ENCODE measurements around the gene ANKRD22.
A peak's percentile ranks its signal among the peaks of the same experiment; 100 is the strongest.

Gene ANKRD22

DNA sequence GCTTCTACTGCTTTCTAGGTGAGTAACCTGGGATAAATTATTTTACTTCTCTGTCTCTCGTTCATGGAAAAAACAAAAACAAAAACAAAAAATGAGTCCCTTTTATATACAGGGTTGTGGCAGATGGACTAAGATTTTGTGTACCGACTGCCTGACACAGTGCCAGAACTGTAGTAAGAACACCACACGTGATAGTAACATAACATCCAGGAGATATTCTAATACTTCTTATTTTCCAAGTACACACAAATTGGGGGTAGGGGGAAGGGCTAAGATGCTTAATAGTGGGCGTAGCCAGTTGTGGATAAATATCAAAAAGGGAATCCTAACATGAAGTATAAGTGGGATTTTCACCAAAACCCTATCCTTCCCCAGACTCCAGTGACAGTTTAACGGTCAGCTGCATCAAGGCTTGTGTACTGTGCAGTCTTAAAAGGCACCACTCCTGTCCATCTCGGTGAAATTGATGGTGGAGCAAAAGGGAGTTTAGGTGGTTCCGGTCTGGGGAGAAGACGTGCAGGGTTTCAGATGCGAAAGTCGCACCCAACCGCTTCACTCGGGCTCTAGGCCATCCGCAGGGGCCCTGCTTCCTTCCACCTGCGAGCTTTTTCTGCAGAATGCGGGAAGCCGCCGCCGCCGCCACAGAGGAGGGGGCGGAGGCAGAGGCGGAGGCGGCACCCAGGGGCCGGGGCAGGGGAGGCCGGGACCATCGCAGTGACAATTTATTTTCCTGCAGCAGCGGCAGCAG, 28.1 kb upstream of the ANKRD22 start, which contains the start of gene STAMBPL1:
Gene STAMBPL1, plus strand, starts transcription at position 712 of the 748 bp plus-strand sequence. CDS start 21,464 bp downstream, outside the sequence.
- peak in 1 of 2 donors; percentile 56 for DNase-seq (ENCODE audit: low read depth in 1 of 2, low spot score in 1 of 2)

DNA sequence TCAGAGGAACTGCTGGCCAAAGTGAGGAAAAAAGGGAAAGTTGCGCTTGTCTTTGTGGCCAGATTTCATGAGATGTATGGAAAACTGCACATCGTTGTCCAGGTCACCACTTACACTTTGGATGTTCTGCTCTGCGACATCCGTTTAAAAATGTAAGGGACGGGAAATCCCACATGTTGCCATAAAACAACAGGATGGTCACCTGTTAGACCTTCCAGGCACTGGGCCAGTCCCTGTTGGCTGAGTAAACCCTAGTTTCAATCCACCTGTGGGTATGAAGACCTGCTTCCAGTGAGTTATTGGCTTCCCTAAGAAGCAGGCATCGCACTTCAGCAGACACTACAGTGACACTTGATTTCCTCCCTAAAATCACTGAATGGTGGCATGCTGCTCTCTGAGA, 25.7 kb upstream of the ANKRD22 start:
- DNase-seq (ENCODE audit: low read depth in 1 of 2, low spot score in 1 of 2): no peak

DNA sequence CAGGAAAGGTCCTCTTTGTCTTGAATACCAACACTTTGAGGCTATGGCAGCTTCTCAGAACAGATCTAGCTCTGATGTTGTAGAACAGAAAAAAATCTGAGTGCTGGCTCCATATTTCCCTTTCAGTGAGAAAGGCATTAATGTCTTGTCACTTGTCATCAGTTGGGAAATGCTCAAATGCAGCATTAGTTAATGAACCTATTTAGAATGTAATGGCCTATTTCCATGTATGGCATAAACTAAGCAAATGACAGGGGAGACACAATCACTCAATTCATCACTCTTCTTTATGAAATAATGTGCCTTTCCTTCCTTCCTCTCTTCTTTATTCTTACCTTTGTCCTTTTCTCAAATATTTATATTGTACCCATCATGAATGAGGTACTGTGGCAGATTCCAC, 23.4 kb upstream of the ANKRD22 start:
- no peak for DNase-seq (ENCODE audit: low read depth in 1 of 2, low spot score in 1 of 2)

DNA sequence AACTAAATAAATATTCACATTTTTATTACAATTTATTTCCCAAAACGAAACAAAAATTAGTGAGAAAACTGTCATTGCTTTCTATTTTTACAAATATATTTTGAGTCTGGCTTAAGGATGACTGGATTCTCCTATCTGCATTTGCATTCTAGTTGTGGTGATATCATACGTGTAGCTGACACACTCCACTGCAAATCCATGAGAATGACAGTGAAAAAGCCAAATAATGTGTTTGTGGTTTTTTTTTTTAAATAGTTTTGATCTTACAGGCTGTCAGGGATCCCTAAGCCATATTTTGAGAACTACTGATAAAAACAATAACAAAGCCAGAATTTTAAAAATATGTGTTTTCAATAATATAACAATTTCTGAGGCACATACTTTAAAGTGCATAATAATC, 22.6 kb upstream of the ANKRD22 start:
- no peak for DNase-seq (ENCODE audit: low read depth in 1 of 2, low spot score in 1 of 2)

DNA sequence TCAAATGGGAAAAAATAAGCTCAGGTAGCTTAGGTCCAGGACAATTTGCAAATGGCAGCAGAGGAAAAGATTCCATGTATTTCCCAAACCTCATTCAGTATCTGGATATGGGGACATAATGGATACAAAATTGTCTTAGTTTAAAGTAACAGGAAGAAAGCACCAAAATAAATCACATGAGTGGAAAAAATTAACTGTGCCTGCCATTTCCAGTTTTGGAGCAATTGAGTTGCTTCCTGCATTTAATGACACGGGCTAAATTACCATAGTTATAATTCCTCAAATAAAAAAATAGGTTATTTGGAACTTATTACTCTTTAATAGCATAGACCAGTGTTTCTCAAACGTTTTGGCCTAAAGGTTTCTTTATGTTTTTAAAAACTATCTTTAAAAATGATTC, 22.1 kb upstream of the ANKRD22 start:
- no peak for DNase-seq (ENCODE audit: low read depth in 1 of 2, low spot score in 1 of 2)

DNA sequence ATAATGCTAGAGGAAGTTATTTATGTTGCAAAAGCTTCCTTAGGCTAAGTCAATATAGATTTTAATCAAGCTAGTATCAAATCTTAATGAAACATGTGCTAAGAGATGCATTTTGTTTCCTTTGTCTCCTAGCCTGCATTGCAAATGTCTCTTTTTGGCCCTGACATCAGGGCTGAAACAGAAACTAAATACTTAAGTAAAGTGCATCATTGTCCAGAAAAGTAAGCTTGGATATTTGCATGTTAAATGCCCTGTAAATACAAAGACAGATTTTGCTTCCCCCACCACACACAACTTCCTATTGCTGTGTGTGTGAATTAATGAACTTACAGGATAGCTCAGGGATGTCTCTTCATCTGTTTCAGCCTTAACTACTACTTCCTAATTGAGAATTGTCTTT, 18.4 kb upstream of the ANKRD22 start:
- DNase-seq (ENCODE audit: low read depth in 1 of 2, low spot score in 1 of 2): no peak

DNA sequence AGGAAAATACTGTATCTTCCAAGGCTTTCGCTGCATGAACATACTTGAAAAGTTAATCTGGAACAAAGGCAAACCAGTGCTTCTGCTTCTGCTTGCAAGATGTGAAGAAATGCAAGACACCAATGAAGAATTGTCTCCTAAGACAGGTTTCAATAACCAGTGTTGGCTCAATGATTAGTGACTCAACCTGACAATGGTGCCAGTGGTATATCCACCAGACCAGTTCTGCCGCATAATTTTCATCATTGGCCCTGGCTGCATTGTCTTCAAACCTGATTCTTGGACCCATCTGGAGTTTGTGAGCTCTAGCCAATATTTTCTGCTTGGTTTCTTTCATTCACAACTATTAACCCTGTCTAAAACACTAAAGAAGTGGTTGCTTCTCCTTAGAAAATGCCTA, 14.8 kb upstream of the ANKRD22 start:
- DNase-seq (ENCODE audit: low read depth in 1 of 2, low spot score in 1 of 2): no peak

DNA sequence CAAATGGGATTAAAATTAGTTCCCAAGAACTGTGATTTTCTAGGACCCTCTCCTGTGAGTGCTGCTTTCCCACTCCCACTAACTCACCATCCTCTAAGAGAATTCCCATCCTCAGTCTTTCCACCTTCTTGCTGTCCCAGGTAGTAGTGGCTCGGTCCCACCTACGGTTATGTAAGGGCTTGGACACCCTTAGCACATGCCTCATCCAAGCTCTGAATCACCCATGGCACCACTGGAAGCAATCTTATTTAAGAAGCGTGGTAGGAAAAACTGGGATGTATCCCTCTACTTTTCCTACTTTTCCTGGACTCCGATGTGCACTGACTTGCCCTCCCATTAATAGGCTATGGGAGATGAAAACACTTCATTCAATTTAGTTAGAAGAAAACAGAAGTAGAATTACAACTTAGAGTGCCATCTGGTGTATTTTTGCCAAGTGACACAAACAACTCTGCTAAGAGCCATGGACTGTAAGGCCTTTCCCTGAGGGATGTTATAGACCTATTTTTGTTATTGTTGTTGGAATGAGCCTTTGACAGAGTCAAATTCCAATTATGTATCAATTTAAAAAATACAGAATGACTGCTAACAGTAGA, 13.7 kb upstream of the ANKRD22 start:
- no peak for DNase-seq (ENCODE audit: low read depth in 1 of 2, low spot score in 1 of 2)

DNA sequence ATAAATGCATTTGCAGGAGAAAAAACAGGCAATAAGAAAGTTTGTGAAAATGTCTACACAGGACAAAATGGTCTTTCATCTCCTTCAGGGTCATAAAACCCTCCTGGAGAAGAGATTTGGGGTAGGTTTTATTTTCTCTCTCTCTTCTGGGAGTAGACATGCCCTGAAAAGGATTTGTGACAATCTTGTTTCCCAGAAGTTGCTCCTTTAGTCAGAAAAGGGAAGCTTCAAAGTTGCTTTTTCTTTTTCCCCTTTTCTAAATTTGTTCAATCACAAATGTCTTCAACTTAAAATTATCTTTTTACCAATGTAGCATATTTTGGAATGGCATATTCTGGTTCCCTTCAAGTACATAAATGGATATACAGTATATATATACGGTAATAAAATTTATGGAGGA, 9.4 kb upstream of the ANKRD22 start:
- DNase-seq (ENCODE audit: low read depth in 1 of 2, low spot score in 1 of 2): no peak

DNA sequence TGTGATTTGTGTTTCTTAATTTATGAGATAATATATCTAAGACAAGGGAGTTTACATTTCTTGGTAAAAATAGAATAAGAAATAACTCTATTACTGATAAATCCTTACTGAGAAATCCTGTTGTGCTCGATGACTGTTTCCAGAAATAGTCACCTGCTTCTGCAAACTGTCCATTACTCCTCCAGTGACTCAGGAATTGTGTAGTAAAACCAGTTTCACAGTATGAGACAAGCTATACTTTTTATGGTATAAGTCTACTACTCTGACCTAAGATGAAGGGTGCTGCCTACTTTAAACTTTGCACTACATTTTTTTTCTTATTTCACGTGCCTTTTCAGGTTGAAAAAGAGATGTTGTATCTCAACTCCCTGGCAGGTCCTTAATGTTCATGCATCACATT, 6.8 kb upstream of the ANKRD22 start:
- no peak for DNase-seq (ENCODE audit: low read depth in 1 of 2, low spot score in 1 of 2)

DNA sequence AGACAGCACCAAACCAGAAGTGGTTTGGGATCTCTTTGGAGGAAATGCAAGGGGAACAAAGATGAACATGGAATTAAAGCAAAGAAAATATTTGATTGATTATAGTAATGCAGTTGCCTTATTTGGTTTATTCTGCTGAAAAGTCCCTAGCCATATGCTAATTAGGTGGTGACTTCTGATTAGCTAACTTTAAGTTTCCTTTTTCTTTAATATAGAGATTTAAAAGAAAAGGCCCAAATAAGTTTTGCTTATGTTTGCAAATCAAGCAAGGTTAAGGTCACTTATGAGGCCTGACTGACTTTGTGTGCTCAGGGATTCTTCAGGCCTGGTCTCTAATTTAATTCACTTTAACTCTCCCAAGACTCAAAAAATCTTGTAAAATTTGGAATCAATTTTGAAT, 6.2 kb upstream of the ANKRD22 start:
- DNase-seq (ENCODE audit: low read depth in 1 of 2, low spot score in 1 of 2): no peak

DNA sequence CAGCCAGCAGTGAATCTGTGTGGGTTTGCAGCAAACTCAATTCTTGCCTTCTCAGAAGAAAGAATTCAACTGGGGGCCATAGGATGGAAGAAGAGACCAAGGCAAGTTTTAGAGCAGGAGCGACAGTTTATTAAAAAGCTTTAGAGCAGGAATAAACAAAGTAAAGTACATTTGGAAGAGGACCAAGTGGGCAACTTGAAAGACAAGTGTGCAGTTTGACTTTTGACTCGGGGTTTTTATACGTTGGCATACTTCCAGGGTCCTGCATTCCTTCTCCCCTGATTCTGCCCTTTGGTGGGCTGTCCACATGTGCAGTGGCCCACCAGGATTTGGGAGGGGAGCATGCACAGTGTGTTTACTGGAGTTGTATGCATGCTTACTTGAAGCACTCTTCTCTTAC, 3.0 kb upstream of the ANKRD22 start:
- no peak for DNase-seq (ENCODE audit: low read depth in 1 of 2, low spot score in 1 of 2)

DNA sequence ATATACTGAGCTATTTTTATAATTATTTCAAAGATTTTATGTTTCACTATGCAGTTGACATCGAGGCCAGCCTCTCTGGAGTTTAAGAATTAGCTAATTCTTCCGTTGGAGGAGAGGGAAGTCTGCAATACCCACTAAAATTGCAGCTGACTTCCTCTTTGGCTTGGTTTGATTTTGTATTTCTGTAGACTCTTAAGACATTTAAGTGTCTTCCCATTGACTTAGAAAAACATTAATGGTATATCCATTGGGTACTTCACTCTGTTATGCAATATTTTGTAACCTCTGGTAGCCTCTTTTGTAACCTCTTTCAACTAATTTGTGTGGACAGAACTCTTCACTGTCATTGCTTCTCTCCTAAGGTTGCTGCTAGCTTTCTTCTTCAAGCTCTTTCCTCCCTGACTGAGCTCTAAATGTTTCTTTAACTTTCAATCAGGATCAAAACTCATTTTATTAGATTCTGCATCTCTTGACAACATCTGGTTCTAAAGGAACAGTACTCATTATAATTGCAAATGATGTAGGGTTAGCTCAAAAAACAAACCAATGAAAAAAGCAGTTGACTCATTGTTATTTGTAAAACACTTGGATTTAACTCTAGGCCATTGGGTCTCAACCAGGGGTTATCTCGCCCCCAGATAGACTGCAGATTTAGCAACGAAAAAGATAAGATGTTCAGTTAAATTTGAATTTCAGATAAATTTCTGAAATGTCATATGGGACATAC, 1.7 kb upstream of the ANKRD22 start:
- no peak for DNase-seq (ENCODE audit: low read depth in 1 of 2, low spot score in 1 of 2)

DNA sequence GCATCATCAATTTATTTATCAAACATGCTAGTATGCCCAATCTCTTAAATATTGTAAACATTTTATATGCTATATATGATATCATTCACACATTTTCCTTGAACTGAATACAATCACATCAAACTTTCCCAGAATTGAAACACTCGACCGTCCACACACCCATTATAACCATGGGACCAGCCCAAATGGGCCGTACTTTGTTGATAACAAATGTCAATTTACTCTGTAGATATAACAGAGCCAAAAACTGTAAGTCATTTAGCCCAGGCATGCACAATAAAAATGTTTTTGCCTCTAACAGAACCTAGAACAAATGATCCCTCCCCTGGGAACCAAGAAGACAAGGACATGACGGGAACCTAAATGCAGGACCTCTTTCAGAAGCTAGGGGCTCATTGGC, 683 bp upstream of the ANKRD22 start:
- DNase-seq (ENCODE audit: low read depth in 1 of 2, low spot score in 1 of 2): no peak

DNA sequence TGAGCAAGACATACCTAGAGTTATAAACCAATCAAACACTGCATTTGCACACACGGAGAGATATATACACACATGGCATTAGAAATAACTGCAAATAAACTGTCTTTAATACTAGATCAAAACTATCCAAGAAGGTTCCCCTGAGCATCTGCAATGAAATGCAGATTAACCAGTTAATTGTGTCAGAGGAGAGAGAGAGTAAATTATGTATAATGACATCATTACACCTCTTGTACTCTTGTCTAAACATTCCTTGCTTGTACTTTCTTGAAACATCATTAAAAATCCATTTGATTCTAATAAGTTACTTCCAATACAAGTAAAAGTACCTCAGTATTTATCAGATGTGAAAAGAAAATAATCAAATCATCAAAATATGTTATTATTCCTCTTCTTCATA, 932 bp downstream of the ANKRD22 start:
- no peak for DNase-seq (ENCODE audit: low read depth in 1 of 2, low spot score in 1 of 2)

DNA sequence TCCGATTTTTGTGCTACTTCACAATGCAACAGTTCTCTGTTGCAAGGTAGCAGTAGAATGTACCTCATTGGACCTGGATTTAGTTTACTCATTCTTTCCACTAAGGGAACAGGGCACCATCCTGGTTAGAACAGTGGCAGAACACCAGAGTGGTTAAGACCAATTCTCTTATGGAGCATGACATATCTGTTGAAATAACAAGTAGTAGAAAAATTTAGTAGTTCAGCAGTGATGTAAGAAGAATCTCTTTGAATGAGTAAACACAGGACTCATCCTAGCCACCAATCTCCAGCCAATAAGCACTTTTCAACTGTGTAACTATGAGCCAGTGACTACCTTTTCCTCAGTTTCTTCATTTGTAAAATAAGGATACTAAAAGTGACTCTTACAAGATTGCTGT, 2.4 kb downstream of the ANKRD22 start:
- no peak for DNase-seq (ENCODE audit: low read depth in 1 of 2, low spot score in 1 of 2)

DNA sequence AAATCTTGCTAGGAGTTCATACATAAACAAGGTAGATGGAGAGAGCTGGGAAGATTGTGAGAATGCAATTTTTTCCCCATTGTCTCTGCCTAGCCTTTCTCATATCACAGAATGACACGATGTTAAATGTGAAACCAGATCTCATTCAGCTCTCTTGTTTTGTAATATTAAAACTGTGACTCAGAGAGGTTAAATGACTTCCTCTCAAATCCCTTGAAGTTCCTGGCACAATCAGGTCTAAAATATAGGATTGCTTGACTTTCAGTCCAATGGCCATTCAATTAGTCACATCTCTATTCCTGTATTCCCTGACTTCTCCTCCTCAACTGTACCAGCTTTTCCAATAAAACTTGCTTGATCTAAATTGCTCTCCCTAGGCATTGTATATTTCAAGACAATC, 3.1 kb downstream of the ANKRD22 start:
- DNase-seq (ENCODE audit: low read depth in 1 of 2, low spot score in 1 of 2): no peak

DNA sequence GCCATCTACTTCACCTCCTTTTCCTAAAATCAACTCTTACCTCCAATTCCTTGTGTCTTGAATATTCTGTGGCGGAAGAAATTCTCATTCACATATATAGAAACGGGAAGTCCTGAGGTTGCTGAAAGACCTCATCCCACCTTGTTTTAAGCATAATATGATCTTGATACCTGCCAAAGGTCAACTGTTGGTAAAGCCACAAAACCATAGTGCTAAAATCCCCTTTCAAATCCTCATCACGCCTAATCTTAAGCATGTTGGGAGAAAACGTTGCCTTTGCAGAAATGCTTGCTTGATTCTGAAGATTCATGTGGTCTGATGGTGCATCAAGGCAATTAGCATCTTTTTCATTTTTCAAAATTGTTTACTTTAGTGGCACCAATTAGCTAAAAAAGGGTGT, 8.5 kb downstream of the ANKRD22 start:
- no peak for DNase-seq (ENCODE audit: low read depth in 1 of 2, low spot score in 1 of 2)

DNA sequence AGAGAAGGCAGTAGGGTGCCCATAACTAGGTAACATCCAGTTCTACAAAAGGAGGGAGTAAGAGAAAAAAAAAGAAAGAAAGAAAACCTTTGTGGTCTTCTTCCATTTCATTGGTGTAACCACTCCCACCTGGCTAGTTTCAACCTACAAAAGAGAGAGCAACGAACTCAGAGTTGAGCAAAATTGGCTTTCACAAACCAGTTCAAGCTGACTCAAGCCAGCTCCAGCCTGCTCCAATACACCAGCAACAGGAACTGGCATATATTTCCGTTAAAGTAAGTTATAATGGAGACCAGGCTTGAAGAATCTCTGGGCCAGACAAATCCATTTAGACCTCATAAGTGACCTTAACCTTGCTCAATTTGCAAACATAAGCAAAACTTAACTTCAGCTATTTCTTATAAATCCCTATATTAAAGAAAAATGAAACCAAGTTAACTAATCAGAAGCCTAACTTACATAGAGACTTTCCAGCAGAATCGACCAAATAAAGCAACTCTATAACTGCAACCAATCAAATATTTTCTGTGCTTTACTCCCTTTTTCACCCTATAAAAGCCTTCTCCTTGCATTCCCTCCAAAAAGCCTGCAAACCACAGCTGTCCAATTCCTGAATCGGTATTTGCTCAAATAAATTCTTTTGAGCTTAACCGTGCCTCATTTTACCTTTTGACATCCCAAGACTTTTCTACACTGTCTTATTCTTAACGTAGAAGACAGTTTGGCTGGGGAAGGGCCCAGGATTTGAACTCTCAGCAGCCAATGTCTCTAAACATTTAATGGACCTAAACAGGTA, 10.1 kb downstream of the ANKRD22 start:
- DNase-seq (ENCODE audit: low read depth in 1 of 2, low spot score in 1 of 2): no peak

DNA sequence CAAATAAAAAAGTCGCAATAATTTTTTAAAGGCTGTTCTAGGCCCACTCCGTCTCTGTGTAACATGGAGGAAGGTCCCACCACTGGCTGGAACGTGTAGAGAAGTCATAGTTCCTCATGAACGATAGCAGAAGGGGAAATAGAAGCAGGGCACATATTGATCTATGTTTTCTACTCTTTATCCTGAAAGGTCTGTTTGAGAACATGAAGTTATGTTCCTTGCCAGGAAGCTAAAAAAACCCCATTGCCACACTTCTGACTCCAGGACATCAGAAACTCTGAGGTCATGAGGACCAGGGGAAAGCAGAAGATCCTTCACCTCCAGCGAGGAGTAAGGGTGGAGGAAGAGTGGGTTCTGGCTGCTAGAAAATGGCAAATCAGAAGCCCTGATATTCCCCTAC, 10.8 kb downstream of the ANKRD22 start:
- no peak for DNase-seq (ENCODE audit: low read depth in 1 of 2, low spot score in 1 of 2)

DNA sequence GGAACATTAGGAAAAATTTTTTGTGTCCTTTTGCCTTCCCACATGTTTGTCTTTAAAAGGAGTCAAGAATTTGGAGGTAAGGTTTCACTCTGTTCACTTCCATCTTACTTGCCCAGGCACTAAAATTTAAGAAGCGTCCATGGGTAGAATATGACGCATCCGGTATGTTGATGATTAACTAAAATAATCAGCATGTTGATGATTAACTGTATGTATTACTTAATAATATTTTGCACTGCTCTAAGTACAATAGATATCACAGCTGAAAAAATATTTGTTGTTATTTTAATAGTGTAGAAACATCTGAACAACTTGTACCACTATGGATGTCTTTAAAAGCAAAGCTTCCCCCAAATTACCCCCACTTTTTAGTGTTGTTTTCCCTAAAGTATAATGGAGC, 11.5 kb downstream of the ANKRD22 start:
- no peak for DNase-seq (ENCODE audit: low read depth in 1 of 2, low spot score in 1 of 2)
